Dermis blood vessel endothelial cell (primary cell): ENCODE measurements around the gene TTC7B. TPM values are rescaled to one million over a fixed set of nuclear protein-coding genes. Genes with fewer than 3 reads are reported as not detected.
"Not testable (repeated sequence)": the region's sequence is repeated elsewhere in the genome, so short reads cannot be mapped to it uniquely, and the experiment has no call there.

Experiments used
- DNase-seq: peaks from one replicate; pipeline ENCODE4 v3.0.0; 2010
- total RNA-seq: library from RNA; depleted of rRNA; stranded (reverse); fragments of >200 nt; gene quantifications from 2 replicates; pipeline ENCODE4 v1.2.3, GENCODE V29; 2014

The TTC7B gene, protein sequence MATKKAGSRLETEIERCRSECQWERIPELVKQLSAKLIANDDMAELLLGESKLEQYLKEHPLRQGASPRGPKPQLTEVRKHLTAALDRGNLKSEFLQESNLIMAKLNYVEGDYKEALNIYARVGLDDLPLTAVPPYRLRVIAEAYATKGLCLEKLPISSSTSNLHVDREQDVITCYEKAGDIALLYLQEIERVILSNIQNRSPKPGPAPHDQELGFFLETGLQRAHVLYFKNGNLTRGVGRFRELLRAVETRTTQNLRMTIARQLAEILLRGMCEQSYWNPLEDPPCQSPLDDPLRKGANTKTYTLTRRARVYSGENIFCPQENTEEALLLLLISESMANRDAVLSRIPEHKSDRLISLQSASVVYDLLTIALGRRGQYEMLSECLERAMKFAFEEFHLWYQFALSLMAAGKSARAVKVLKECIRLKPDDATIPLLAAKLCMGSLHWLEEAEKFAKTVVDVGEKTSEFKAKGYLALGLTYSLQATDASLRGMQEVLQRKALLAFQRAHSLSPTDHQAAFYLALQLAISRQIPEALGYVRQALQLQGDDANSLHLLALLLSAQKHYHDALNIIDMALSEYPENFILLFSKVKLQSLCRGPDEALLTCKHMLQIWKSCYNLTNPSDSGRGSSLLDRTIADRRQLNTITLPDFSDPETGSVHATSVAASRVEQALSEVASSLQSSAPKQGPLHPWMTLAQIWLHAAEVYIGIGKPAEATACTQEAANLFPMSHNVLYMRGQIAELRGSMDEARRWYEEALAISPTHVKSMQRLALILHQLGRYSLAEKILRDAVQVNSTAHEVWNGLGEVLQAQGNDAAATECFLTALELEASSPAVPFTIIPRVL
- 37.1 and 63.3 TPM in 2 replicates for total RNA-seq

DNA sequence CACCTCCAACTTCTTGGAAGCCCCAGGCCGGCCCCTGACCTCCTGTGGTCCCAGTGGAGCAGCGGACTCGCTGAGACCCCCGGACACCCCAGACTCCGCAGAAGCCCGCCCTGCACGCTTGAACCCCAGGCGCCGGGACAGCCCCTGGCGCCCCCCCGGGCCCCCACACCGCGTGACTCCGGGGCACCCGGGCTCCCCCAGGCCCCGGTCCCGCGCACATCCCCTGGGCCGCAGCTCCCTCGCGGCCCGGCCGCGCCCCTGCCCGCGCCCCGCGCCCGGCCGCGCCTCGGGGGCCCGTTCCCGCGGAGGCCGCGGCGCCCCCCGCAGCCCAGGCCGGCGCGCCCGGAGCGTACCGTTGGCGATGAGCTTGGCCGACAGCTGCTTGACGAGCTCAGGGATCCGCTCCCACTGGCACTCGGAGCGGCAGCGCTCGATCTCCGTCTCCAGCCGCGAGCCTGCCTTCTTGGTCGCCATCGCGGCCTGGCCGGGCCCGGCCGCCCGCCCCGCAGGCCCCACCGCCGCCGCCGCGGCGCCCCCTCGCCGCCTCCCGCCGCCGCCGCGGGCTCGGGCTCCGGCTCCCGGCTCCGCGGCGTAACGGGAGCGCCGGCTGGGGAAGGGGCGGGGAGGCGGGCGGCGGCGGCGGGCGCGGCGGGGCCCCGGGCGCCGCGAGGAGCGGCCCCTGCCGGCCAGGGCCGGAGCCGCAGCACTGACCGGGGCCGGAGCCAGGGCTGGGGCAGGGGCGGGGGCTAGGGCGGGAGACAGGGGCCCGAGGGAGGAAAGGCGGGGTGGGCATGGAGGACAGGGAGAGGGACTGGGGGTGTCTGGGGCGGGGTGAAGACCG is at the start of gene TTC7B:
TSS of gene TTC7B (minus strand) at position 609 of the 841 bp plus-strand sequence. CDS start at position 474, 135 bp downstream.
- peak; percentile 58 for DNase-seq

DNA sequence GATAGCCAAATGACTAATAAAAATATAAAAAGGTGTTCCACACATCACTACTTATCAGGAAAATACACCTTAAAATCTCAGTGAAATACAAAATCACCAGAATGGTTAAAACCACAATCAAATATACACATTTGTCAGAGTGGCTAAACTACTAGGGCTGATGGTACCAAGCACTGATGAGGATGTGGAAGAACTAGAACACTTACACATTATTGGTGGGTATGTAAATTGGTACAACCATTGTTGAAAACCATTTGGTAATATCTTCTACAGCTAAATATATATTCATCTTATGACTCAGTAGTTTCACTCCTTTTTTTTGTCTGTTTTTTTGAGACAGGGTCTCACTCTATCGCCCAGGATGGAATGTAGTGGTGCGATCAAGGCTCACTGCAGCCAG is 48.5 kb upstream of the TTC7B start:
- no peak for DNase-seq

DNA sequence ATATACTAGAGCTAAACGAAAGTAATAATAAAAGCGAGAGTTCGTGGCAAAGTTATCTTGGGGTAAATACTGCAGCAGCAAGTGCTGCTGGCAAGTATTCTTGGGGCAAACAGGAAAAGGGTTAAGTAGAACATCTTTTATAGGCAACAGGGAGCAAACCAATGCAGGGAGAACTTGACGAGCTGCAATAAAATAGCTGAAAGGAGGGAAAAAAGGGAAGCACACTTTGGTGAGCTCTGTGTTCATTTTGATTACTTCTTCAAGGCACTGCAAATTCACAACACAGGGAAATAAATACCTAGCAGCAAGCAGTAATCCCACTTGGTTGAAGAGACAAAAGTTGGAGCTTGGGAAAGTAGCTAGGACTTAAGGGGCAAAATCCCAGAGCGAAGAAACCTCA is 42.3 kb upstream of the TTC7B start:
- DNase-seq, result no peak

DNA sequence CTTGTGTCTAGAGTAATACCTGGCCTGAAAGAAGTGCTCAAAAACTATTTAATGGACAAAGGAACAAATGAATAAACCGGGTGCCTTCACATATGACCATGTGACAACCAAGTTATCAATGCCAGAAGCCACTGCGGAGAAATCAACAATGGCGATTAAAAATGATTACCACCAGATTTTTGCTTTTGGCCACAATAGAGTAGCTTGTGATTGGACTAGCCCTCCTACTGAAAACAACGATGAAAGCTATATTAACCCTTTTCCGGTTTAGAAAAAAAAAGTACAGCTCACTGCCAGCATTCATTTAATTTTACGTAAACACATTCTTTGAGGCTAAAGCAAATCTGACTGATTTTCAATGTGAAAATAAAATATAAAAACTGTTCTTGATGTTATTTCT is 41.6 kb upstream of the TTC7B start:
- peak; percentile 27 for DNase-seq

DNA sequence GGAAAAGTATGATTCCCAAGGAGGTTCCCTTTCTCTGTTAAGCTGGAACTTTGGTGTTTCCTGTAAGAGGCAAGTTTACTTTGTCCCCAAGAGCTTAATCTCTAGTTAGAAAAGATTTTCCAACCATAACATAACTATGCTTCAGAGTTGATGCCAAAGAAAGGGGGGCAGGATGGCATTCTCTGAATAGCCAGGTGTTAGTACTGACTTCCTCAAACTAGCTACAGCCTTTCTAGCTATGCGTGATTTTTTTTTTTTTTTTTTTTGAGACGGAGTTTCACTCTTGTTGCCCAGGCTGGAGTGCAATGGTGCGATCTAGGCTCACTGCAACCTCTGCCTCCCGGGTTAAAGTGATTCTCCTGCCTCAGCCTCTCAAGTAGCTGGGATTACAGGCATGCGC is 39.9 kb upstream of the TTC7B start:
- not testable (repeated sequence) for DNase-seq

DNA sequence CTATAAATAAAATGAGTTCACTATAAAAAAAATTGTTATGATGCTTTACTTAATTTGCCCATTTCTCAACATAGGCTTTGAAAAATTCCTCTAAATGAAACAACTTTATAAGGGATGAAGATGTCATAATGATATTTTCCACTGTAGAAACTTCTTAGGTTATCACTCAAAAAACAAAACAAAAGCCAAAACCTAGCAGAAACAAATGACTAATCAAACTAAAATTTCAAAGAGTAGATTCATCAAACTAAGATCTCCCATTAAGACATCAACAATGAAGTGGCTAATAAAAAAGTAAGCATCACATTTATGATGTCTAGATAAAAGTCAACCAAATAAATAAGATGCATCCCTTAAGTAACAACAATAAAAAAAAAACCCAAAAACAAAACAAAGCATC is 36.9 kb upstream of the TTC7B start:
- DNase-seq, result no peak

DNA sequence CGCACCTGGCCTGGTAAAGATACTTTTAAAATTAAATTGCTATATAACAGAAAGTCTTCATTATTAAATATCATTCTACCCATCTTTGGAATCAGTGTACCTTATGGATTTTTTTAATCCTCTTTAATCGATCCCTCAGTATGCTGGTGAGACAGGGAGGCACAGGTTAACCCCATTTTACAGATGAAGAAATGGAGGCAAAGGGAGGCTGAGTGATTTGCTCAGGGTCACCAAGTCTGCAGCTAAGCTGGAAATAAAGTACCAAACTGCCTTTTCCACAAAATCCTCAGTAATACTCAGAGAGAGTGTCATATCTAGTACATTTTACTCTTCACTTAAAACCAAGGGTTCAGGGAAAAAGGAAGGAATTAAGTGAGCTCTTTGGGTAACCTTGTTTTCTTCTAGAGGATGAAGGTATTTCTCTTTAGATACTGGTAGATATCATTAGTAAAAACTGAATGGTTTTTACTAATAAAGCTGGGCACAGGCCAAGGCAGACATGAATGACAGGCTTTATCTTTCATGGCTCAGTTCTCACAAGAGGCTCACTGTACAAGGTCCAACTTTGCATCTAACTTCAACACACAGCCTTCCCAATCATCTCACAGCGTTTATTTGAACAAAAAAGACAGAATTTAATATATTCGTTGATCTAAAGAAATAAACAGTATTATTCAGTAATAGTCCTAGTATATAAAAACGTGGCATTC is 35.3 kb upstream of the TTC7B start:
- peak; percentile 3 for DNase-seq

DNA sequence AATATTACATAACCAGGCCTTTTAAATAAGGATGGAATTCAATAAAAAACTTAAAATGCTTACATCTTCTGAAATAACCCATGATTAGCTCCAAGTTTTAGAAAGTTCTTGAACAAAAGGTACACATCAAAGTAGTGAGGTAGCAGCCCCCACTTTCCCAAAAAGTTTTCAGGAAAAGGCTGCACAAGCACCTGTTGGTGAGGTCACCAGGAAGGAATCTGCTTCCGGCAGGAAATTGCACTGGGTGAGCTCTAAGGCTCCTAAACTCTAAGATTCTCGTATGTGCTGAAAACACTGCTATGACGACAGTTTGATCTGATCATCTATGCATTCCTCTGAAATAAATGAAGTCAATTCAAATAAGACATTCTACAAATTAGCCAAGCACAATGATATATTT is 34.3 kb upstream of the TTC7B start:
- peak; percentile 97 for DNase-seq

DNA sequence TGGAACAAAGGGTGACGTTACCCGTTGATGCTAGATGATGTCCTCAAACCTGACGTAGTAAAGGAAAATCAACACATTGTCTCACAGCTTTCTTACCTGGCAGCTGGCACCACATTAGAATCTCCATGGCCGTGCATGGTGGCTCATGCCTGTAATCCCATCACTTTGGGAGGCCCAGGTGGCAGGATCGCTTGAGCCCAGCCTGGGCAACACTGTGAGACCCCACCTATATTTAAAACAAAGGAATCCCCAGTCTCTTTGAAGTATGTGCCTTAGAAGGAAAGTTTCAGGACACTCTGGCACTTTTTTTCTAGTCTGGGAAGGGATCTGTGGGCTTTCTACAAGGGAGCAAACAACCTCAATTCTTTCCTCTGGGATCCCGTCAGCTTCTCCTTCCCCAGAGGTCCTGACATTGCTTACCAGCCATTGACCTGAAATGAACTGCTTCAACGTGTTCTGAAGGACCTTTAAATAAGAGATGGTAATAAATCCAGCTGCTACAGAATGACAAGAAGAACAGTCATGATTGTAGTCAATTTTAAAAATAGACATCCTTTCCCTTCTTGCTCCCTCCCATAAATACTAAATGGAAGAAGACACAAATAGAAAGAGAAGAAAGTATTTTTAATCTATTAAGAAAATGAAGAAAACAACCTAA is 33.7 kb upstream of the TTC7B start:
- peak; percentile 44 for DNase-seq

DNA sequence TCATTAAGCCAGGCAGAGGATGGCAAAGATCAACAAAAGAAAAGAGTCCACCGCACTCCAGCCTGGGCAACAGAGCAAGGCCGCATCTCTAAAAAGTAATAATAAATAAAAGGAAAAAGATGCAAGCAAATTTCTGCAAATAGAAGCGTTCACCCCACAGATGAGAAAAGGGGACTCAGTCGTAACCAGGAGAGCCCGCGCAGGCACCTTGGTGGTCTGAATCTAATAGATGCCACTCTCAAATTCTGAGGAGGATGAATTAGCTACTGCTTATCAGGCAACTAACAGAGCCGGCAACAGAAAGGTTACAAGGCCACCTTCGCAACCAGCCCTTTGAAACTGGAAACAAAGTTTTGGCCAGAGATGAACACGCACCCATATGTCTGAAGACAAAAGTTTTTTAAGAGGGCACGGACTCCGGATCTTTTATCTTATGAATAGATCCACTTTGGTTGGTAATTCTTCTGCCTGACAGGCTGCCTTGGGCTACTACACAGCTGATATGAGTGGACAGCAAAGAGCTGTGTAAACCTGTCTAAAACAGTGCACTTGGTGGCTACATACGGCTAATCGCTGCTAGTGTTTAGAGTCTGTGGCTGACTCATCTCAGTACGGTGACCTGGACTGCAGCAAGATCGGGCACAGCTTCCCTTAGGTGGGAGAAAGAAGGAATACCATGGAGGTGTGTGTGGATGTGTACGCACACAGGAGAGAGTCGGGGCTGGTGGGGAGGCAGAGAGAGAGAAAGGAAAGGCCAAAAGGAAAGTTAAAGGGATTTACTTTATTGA is 32.9 kb upstream of the TTC7B start:
- DNase-seq, result peak; percentile 37

DNA sequence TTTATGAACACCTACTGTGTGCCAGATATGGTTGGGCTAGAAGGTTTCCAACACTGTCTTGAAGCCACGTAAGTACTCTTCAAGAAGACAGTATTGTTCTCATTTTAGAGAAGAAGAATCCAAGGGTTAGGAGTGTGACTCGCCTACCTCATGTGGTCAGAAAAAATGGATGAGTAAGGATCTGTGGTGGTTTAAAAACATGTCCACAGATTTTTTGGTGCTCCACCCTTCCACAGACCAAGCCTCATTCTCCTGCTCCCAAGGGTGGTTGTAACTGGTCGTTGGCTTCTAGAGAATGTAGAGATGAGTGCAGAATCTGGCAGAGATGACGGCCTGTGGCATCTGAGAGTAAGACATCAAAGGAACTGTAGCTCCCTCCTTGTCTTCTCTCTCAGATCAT is 30.3 kb upstream of the TTC7B start:
- DNase-seq, result no peak

DNA sequence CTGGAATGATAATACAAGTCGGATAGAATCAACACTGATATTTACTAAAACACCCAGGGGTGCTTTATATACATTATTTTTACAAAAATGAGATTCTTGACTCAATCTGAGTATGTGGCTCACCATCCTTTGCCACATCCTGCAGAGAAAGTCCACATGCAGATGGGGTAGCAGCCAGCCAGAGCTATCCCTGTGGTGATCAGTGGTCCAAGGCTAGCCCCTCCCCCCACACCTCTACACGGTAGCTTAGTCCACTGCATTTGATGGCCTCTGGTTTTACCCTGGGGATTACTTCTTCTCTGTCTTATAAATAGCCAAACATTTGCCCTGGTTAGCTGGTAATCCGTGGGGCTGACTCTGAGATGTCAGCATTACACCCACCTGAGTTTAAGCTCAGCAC is 28.1 kb upstream of the TTC7B start:
- DNase-seq, result no peak

DNA sequence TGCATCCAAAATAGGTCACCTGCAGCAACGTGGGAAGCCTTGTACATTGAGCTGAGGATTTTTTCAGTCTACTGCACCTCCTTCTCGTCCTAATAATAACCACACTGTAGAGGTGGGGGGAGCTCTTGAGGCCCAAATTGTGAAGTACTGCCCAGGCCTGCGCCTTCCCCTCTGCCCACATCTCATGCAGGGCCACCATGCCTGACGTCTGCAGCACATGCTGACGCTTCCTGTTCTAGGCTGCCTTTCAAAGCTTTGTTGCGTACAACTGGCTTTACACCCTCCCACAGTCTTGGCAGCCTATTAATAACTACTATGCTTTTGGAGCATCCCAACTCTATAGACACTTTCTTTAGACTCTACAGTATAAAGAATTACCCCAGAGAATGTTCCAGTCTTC is 26.5 kb upstream of the TTC7B start:
- DNase-seq, result no peak

DNA sequence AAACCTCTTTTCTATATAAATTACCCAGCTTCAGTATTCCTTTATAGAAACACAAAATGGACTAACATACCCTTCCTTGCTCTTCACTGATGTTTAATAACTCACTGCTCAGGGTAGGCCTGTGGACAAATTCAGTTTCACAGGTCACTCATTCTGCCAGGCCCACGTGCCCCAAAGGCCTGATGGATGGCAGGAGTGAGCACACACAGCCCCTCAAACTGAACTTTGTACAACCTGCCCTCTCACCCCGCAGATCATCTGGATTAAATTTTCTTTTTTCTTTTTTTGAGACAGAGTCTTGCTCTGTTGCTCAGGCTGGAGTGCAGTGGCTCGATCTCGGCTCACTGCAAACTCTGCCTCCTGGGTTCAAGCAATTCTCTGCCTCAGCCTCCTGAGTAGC is 24.4 kb upstream of the TTC7B start:
- not testable (repeated sequence) for DNase-seq

DNA sequence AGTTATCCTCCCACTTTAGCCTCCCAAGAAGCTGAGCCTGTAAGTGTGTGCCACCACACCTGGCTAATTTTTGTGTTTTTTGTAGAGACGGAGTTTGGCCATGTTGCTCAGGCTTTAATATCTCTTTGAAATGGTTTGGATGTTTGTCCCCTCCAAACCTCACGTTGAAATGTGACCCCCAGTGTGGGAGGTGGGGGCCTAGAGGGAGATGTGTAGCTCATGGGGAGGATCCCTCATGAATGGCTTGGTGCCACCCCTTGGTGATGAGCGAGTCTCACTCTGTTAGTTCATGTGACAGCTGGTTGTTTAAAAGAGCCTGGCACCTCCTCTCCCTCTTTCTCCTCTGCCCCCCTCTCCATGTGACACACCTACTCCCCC is 23.6 kb upstream of the TTC7B start:
- DNase-seq, result no peak

DNA sequence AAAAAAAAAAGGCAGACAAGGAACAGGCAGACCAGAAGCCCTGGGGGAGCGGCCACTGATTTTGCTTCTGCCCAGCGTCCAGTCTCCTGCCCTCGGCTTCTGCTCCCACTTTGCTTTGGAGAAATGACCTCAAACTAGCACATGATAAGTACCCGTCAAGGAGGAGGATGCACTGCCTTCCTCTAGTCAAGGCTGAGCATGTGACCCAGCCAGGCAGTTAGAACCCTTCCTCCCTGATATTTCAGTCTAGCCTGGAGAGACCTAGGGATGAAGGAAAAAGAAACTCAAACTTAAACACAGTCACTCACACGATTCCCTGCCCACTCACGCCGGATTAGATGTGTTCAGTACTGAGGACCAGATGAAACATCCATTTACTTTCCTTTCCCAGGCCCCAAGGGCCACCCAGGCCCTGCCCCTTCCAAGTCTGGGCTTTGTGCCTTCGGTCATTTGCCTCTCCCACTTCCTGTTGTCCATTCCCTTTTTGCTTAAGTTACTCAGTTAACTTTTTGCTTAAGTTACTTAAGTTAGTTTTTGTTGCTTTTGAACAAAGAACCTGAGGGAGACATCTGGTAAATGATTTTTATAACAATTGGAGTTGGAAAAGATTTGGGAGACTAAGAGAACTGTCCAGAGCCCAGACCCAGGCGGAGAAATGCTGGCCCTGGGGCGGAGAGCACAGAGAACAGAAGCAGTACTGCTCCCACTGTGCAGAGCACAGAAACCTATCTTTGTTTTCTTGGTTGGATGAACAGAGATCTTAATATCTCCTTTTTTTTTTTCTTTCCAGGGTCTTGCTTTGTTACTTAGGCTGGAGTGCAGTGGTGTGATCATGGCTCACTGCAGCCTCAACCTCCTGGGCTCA is 23.0 kb upstream of the TTC7B start:
- peak; percentile 39 for DNase-seq

DNA sequence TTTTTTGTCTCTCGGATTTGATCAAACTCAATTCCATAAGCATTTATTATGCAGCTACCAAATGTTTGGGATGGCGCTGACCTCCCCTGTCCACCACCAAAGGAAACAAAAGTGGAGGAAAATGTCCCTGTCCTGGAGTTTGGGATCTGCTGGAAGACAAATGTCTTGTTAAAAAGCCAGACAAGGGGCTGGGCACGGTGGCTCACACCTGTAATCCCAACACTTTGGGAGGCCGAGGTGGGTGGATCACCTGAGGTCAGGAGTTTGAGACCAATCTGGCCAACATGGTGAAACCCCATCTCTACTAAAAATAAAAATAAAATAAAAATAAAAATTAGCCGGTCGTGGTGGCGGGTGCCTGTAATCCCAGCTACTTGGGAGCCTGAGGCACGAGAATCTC is 22.3 kb upstream of the TTC7B start:
- not testable (repeated sequence) for DNase-seq

DNA sequence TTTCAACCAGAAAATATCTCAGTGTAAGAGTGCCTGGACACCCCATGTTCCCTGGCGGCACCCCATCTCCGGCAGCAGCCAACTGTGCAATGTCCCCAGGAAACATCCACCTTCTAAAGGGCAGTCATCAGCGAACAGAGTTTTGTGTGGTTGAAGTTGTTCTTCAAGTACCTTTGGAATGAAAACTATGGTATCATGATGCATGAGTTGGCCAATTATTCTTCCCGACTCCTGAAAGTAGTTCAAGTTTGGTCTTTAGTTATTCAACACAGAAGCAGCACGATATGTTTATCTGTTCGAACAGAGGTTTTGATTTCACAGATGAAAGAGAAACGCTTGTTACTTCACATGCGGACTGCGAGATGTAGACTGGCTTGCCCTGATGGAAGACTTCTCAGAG is 21.1 kb upstream of the TTC7B start:
- DNase-seq, result no peak

DNA sequence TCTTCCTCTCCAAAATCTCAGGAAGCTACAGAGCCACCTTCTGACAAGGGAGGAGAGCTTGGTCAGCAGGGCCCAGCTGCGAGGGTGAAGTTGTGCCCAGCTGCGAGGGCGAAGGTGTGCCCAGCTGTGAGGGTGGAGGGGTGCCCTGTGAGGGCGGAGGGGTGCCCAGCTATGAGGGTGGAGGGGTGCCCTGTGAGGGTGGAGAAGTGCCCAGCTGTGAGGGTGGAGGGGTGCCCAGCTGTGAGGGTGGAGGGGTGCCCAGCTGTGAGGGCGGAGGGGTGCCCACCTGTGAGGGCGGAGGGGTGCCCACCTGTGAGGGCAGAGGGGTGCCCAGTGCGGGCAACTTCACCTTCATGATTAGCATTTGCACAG is 20.4 kb upstream of the TTC7B start:
- DNase-seq, result no peak

DNA sequence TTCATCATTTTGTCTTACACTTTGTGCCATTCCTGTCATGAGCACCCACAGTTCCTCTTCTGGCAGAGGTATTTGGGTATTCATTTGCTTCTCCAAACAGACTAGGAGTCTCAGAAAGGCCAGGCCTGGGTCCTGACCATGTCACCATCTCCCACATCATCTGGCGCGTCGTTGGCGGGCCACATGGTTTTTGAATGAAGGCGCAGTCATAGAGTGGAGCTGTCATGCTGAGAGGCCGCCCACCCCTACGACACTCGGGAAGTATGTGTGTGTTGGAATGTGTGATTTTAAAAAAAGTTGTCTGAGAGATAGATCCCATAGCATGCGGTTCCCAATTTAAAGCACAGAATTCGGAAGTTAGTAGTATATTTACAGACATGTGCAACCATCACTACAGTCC is 15.6 kb upstream of the TTC7B start:
- DNase-seq, result no peak
